Smooth muscle cell (in vitro differentiated cells): ENCODE data around the gene NOP14. TPM values are rescaled to one million over a fixed set of nuclear protein-coding genes. Genes with fewer than 3 reads are reported as not detected.

Source experiments
- DNase-seq: peaks from one replicate; lab custom pipeline; 2025; ENCODE audit not compliant: unreplicated experiment; lab: John Stamatoyannopoulos, UW
- H2AFZ ChIP-seq: fragments of 200-600 bp; sonication (generic); 2 replicates; pipeline ENCODE4 v1.6.0; 2016; ENCODE audit warnings: antibody characterized with exemption, low read depth, mild to moderate bottlenecking
- H3F3A ChIP-seq: fragments of 200-600 bp; sonication (generic); 2 replicates; pipeline ENCODE4 v1.6.0; 2017; ENCODE audit warnings: antibody characterized with exemption, low read depth
- H3K27ac ChIP-seq: fragments of 200-600 bp; sonication (generic); 2 replicates; pipeline ENCODE4 v1.5.1; 2016; ENCODE audit warnings: low read depth, mild to moderate bottlenecking
- H3K27me3 ChIP-seq: fragments of 200-600 bp; sonication (generic); 2 replicates; pipeline ENCODE4 v1.6.1; 2016; ENCODE audit warnings: low read depth, mild to moderate bottlenecking
- H3K36me3 ChIP-seq: fragments of 200-600 bp; sonication (generic); 2 replicates; pipeline ENCODE4 v1.5.1; 2016; ENCODE audit warnings: low read depth
- H3K4me1 ChIP-seq: fragments of 200-600 bp; sonication (generic); 2 replicates; pipeline ENCODE4 v1.5.1; 2016; ENCODE audit warnings: low read depth
- H3K4me2 ChIP-seq: fragments of 200-600 bp; sonication (generic); 2 replicates; pipeline ENCODE4 v1.6.0; 2016; ENCODE audit warnings: mild to moderate bottlenecking
- H3K4me3 ChIP-seq: fragments of 200-600 bp; sonication (generic); 2 replicates; pipeline ENCODE4 v1.5.1; 2016; ENCODE audit warnings: mild to moderate bottlenecking
- H3K79me2 ChIP-seq: fragments of 200-600 bp; sonication (generic); 2 replicates; pipeline ENCODE4 v1.6.0; 2016; ENCODE audit warnings: low read depth, mild to moderate bottlenecking
- H3K9ac ChIP-seq: fragments of 200-600 bp; sonication (generic); 2 replicates; pipeline ENCODE4 v1.6.0; 2016; ENCODE audit warnings: low read depth
- H3K9me3 ChIP-seq: fragments of 200-600 bp; sonication (generic); replicated peaks from 2 replicates; pipeline ENCODE4 v1.5.1; 2016; ENCODE audit warnings: low read depth
- H4K20me1 ChIP-seq: fragments of 200-600 bp; sonication (generic); 2 replicates; pipeline ENCODE4 v1.6.0; 2016; ENCODE audit warnings: low read depth
- WGBS: methylation state at CpG from one replicate; pipeline ENCODE4 v1.1.7; 2016; ENCODE audit warnings: low lambda C conversion rate; 5-methylcytosine and 5-hydroxymethylcytosine counted together
- polyA plus RNA-seq: library from polyadenylated mRNA; unstranded; fragments of >200 nt; fragmentation: Nextera tagmentation; extraction: Ambion mirVana; gene quantifications from 2 replicates; pipeline ENCODE4 v1.2.1, GENCODE V29; 2016
- total RNA-seq: library from RNA; depleted of rRNA; stranded (reverse); fragments of >200 nt; gene quantifications from 2 replicates; pipeline ENCODE4 v1.2.3, GENCODE V29; 2014
- TF ChIP-seq, protein P1 (sequence below): fragments of 200-600 bp; sonication (generic); IDR thresholded peaks from 2 replicates; pipeline ENCODE4 v1.5.1; 2017; ENCODE audit warnings: borderline replicate concordance, mild to moderate bottlenecking, antibody characterized with exemption; ENCODE audit not compliant: insufficient read depth, poor library complexity, severe bottlenecking

The NOP14 gene
- total and polyA plus RNA-seq, 2 experiments from 2014 or later: 10.9 to 18.5 TPM

DNA sequence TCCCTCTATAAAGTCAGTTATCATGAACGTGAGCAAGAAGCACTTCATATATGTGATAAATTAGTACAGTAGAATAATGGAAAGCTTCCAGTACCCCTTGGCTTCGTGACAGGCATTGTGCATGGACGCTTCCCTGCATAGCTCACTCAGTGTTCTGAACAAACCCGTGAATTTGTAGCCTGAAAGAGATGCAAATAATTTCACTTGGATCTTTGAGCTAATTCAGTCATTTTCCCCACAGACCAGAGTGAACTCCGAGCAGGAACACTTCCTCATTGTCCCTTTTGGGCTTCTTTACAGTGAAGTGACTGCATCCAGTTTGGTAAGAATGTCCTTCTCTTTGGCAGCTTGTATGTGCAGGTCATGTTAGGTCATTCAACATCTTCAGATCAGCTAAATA, 69.4 kb downstream of the NOP14 start:
- TF ChIP-seq, protein P1, sequence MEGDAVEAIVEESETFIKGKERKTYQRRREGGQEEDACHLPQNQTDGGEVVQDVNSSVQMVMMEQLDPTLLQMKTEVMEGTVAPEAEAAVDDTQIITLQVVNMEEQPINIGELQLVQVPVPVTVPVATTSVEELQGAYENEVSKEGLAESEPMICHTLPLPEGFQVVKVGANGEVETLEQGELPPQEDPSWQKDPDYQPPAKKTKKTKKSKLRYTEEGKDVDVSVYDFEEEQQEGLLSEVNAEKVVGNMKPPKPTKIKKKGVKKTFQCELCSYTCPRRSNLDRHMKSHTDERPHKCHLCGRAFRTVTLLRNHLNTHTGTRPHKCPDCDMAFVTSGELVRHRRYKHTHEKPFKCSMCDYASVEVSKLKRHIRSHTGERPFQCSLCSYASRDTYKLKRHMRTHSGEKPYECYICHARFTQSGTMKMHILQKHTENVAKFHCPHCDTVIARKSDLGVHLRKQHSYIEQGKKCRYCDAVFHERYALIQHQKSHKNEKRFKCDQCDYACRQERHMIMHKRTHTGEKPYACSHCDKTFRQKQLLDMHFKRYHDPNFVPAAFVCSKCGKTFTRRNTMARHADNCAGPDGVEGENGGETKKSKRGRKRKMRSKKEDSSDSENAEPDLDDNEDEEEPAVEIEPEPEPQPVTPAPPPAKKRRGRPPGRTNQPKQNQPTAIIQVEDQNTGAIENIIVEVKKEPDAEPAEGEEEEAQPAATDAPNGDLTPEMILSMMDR: no peak
- Histone ChIP-seq H3K27ac (no peak overlapping the region), H3K4me1 (no peaks in the 10 kb centered on the region), H4K20me1 (peaks cover 66% of the 10 kb centered on the region), H2AFZ (no peak overlapping the region), H3F3A (peaks cover 7% of the 10 kb centered on the region), H3K9me3 (no peaks in the 10 kb centered on the region), H3K27me3 (no peaks in the 10 kb centered on the region), H3K36me3 (peaks cover 5% of the 10 kb centered on the region), H3K79me2 (peaks cover 21% of the 10 kb centered on the region), H3K4me2 (no peak overlapping the region), H3K4me3 (no peak overlapping the region), H3K9ac (no peak overlapping the region)
- no peak for DNase-seq
- 95% methylated on average over 5 of the region's 5 CpGs for WGBS

DNA sequence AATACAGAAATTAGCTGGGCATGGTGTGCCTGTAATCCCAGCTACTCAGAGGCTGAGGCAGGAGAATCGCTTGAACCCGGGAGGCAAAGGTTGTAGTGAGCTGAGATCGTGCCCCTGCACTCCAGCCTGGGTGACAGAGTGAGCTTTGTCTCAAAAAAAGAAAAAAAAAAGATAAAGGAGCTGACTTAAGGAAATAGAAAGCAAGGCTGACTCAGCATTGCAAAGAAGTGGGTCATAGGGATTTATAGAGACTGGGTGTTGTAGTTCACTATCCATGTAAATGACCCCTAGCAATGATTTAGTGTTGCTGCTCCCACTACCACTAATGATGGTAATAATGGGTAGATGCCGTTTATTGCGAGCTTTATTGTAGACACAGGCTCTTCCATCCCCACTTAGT, 71.9 kb downstream of the NOP14 start:
- peak overlapping the region; percentile 27 for H3K4me2 ChIP-seq
- peaks cover 14% of the 10 kb centered on the region for H3K79me2 ChIP-seq
- TF ChIP-seq, protein P1: no peak
- peak overlapping the region; percentile 44 for H3K27ac ChIP-seq
- H3K9ac ChIP-seq: no peak overlapping the region
- no peak overlapping the region for H3K4me3 ChIP-seq
- H3K9me3 ChIP-seq: no peaks in the 10 kb centered on the region
- no peak overlapping the region for H2AFZ ChIP-seq
- H3K36me3 ChIP-seq: no peaks in the 10 kb centered on the region
- H3K4me1 ChIP-seq: no peaks in the 10 kb centered on the region
- DNase-seq: no peak
- H3K27me3 ChIP-seq: no peaks in the 10 kb centered on the region
- peaks cover 70% of the 10 kb centered on the region for H4K20me1 ChIP-seq
- peaks cover 7% of the 10 kb centered on the region for H3F3A ChIP-seq
- WGBS: 46% methylated on average over 5 of the region's 5 CpGs

DNA sequence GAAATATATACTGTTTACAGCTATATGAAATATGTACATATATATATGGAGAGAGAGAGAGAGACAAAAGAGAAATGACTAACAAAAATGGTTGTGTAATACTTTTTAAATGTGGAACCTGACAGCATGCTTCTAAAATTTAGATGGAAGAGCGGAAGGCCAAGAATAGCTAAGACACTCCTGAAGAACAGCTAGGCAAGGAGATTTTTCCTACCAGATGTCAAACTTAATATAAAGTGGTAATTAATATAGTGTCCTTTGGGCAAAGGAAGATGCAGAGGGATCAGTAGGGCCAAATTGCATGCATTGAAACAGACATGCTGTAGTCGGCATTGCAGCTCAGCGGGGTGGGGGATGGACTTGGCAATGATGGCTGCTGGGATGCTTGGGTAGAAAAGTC, 74.3 kb downstream of the NOP14 start:
- Histone ChIP-seq H3K79me2 (peaks cover 17% of the 10 kb centered on the region), H3K4me2 (no peak overlapping the region), H3F3A (peaks cover 7% of the 10 kb centered on the region), H2AFZ (no peak overlapping the region), H3K4me1 (no peaks in the 10 kb centered on the region), H3K9me3 (no peaks in the 10 kb centered on the region), H3K9ac (no peak overlapping the region), H4K20me1 (peaks cover 87% of the 10 kb centered on the region), H3K27me3 (no peaks in the 10 kb centered on the region), H3K27ac (no peak overlapping the region), H3K36me3 (peaks cover 15% of the 10 kb centered on the region), H3K4me3 (no peak overlapping the region)
- TF ChIP-seq, protein P1: no peak
- DNase-seq: no peak
- WGBS: 92% methylated on average over 3 of the region's 3 CpGs

Other genes with a start within 250 kb of the NOP14 start
- gene TNIP2, start 207.1 kb downstream of the NOP14 start, total RNA-seq: 23.8 and 24.7 TPM in 2 replicates
- gene TNIP2, start 207.1 kb downstream of the NOP14 start, polyA plus RNA-seq: 37.5 and 40.7 TPM in 2 replicates
- 19.3 and 23.8 TPM in 2 replicates for gene SH3BP2, start 170.3 kb downstream of the NOP14 start, total RNA-seq
- gene SH3BP2, start 170.3 kb downstream of the NOP14 start, polyA plus RNA-seq: 17.3 and 27.4 TPM in 2 replicates
- gene ADD1, start 119.6 kb downstream of the NOP14 start, total RNA-seq: 109 and 125 TPM in 2 replicates
- gene ADD1, start 119.6 kb downstream of the NOP14 start, polyA plus RNA-seq: 175 and 200 TPM in 2 replicates
- gene GRK4, start 165 bp upstream of the NOP14 start, total RNA-seq: 5.2 and 6.5 TPM in 2 replicates
- gene GRK4, start 165 bp upstream of the NOP14 start, polyA plus RNA-seq: 5.9 and 6.9 TPM in 2 replicates
- not detected in 2 replicates for gene HTT-AS, start 111.1 kb upstream of the NOP14 start, total RNA-seq
- gene HTT-AS, start 111.1 kb upstream of the NOP14 start, polyA plus RNA-seq: not detected in 2 replicates
- gene HTT, start 111.3 kb upstream of the NOP14 start, total RNA-seq: 16.4 and 23.6 TPM in 2 replicates
- gene HTT, start 111.3 kb upstream of the NOP14 start, polyA plus RNA-seq: 7.1 and 11.4 TPM in 2 replicates